H1 (cell line): ENCODE results near the gene MAPK8IP3. TPM values are rescaled to one million over a fixed set of nuclear protein-coding genes. Genes with fewer than 3 reads are reported as not detected.

Experiments used
- CTCF ChIA-PET: fragments of 300-600 bp; sonication (Branson Sonifier 250); formaldehyde crosslinking; loops from one replicate; lab custom pipeline; 2021; ENCODE audit not compliant: partially characterized antibody; lab: Charles Lee
- POLR2A ChIA-PET: fragments of 300-600 bp; sonication (Branson Sonifier 250); formaldehyde crosslinking; loops from one replicate; lab custom pipeline; 2021; ENCODE audit warnings: inconsistent platforms; ENCODE audit not compliant: partially characterized antibody; lab: Charles Lee
- DNase-seq, 2 experiments: peaks; one replicate each; pipeline versions ENCODE4 v3.0.0 to v3.0.0-alpha.2; 2010 to 2022; ENCODE audit warnings: low spot score in 2 of 2, low read depth in 1 of 2, mixed read lengths in 1 of 2
- FAIRE-seq: peaks from 2 replicates; lab custom pipeline; 2011; peaks lifted over from hg19 to GRCh38; lab: Jason Lieb, UNC
- H2AFZ ChIP-seq: 2 replicates; pipeline ENCODE4 v1.8.1; 2012; ENCODE audit warnings: low read length, inconsistent platforms
- H2AK5ac ChIP-seq: 2 replicates; pipeline ENCODE4 v1.6.1; 2013; ENCODE audit warnings: low read depth, low read length
- H2BK120ac ChIP-seq: replicated peaks from 2 replicates; pipeline ENCODE3; 2013; ENCODE audit warnings: low read depth, low read length, inconsistent platforms
- H2BK12ac ChIP-seq: 2 replicates; pipeline ENCODE4 v1.6.1; 2013; ENCODE audit warnings: low read depth, low read length
- H2BK15ac ChIP-seq: 2 replicates; pipeline ENCODE4 v1.6.1; 2013; ENCODE audit warnings: low read length
- H2BK20ac ChIP-seq: 2 replicates; pipeline ENCODE4 v1.6.1; 2013; ENCODE audit warnings: low read length
- H2BK5ac ChIP-seq: 2 replicates; pipeline ENCODE4 v1.6.1; 2013; ENCODE audit warnings: low read depth, low read length
- H3K14ac ChIP-seq: 2 replicates; pipeline ENCODE4 v1.6.1; 2013; ENCODE audit warnings: inconsistent platforms; ENCODE audit not compliant: insufficient read length
- H3K18ac ChIP-seq: 2 replicates; pipeline ENCODE4 v1.6.1; 2013; ENCODE audit warnings: low read length; ENCODE audit errors: extremely low read depth
- H3K23ac ChIP-seq: 2 replicates; pipeline ENCODE4 v1.6.1; 2013; ENCODE audit warnings: inconsistent platforms; ENCODE audit not compliant: insufficient read length
- H3K23me2 ChIP-seq: 2 replicates; pipeline ENCODE4 v1.6.1; 2013; ENCODE audit warnings: low read depth, low read length
- H3K27ac ChIP-seq: 2 replicates; pipeline ENCODE4 v1.6.1; 2011; ENCODE audit warnings: low read depth, low read length, inconsistent platforms
- H3K27me3 ChIP-seq, 4 experiments: replicated peaks in 1 of 4; 1 replicate in 1 of 4; 2 replicates in 3 of 4; pipeline versions ENCODE4 v1.6.1 to v1.8.1; 2011 to 2013; ENCODE audit warnings: low read length in 3 of 4, mild to moderate bottlenecking in 3 of 4, inconsistent platforms in 2 of 4, mixed read lengths in 2 of 4, moderate library complexity in 1 of 4; ENCODE audit not compliant: control insufficient read depth in 3 of 4, insufficient read depth in 3 of 4; ENCODE audit errors: extremely low read depth in 1 of 4
- H3K36me3 ChIP-seq, 4 experiments: 2 replicates each; pipeline versions ENCODE4 v1.6.1 to v1.8.1; 2011 to 2013; ENCODE audit warnings: mild to moderate bottlenecking in 4 of 4, low read length in 3 of 4, moderate library complexity in 2 of 4, control low read depth in 1 of 4, inconsistent platforms in 1 of 4; ENCODE audit not compliant: insufficient read depth in 4 of 4, control insufficient read depth in 2 of 4
- H3K4ac ChIP-seq: replicated peaks from 2 replicates; pipeline ENCODE3; 2013; ENCODE audit warnings: low read length, low read depth, mixed read lengths, inconsistent platforms; ENCODE audit not compliant: insufficient read length
- H3K4me1 ChIP-seq, 4 experiments: replicated peaks in 1 of 4; 1 replicate in 1 of 4; 2 replicates in 3 of 4; pipeline versions ENCODE4 v1.6.1 to v1.8.1; 2011 to 2013; ENCODE audit warnings: low read length in 3 of 4, inconsistent platforms in 2 of 4, mixed read lengths in 1 of 4; ENCODE audit not compliant: insufficient read depth in 4 of 4, control insufficient read depth in 3 of 4
- H3K4me2 ChIP-seq, 2 experiments: 2 replicates each; pipeline versions ENCODE4 v1.6.1 to v1.8.1; 2011 to 2013; ENCODE audit warnings: low read depth in 2 of 2, low read length in 2 of 2, control low read depth in 1 of 2, inconsistent platforms in 1 of 2, mild to moderate bottlenecking in 1 of 2; ENCODE audit not compliant: insufficient read depth in 1 of 2
- H3K4me3 ChIP-seq, 4 experiments: fragments of 200-600, 300-600 bp in 1 of 4; sonication (generic), shearing (Covaris generic), sonication (Bioruptor Twin) in 1 of 4; 2 replicates each; pipeline versions ENCODE4 v1.5.1 to v1.8.1; 2011 to 2016; ENCODE audit warnings: low read length in 4 of 4, low read depth in 3 of 4, control low read depth in 2 of 4, inconsistent platforms in 2 of 4, mild to moderate bottlenecking in 2 of 4, mixed read lengths in 1 of 4, moderate library complexity in 1 of 4; ENCODE audit not compliant: insufficient read depth in 2 of 4; ENCODE audit errors: extremely low read depth in 1 of 4
- H3K56ac ChIP-seq: replicated peaks from 2 replicates; pipeline ENCODE3; 2013; ENCODE audit warnings: low read depth, mild to moderate bottlenecking, mixed read lengths, low read length, inconsistent platforms; ENCODE audit not compliant: insufficient read length
- H3K79me1 ChIP-seq: 2 replicates; pipeline ENCODE4 v1.6.1; 2013; ENCODE audit warnings: low read depth, low read length, control low read depth
- H3K79me2 ChIP-seq, 2 experiments: 2 replicates each; pipeline versions ENCODE4 v1.6.1 to v1.8.1; 2012 to 2013; ENCODE audit warnings: low read length in 2 of 2, mild to moderate bottlenecking in 2 of 2, inconsistent platforms in 1 of 2; ENCODE audit not compliant: insufficient read depth in 2 of 2, control insufficient read depth in 1 of 2
- H3K9ac ChIP-seq, 4 experiments: replicated peaks in 1 of 4; 1 replicate in 1 of 4; 2 replicates in 3 of 4; pipeline versions ENCODE4 v1.6.1 to v1.8.1; 2011 to 2013; ENCODE audit warnings: low read depth in 3 of 4, low read length in 3 of 4, control low read depth in 2 of 4, mild to moderate bottlenecking in 2 of 4, moderate library complexity in 2 of 4, inconsistent platforms in 1 of 4; ENCODE audit errors: extremely low read depth in 1 of 4
- H3K9me3 ChIP-seq, 2 experiments: 2 replicates each; pipeline versions ENCODE4 v1.6.1 to v1.8.1; 2012 to 2013; ENCODE audit warnings: mild to moderate bottlenecking in 2 of 2, moderate library complexity in 2 of 2, control low read depth in 1 of 2, inconsistent platforms in 1 of 2, low read depth in 1 of 2, low read length in 1 of 2, mixed read lengths in 1 of 2; ENCODE audit not compliant: insufficient read depth in 2 of 2
- H4K20me1 ChIP-seq, 2 experiments: replicated peaks in 1 of 2; 2 replicates each; pipeline versions ENCODE3 to v1.8.1; 2011 to 2013; ENCODE audit warnings: inconsistent platforms in 2 of 2, low read length in 2 of 2, mild to moderate bottlenecking in 1 of 2; ENCODE audit not compliant: insufficient read depth in 2 of 2, control insufficient read depth in 1 of 2
- H4K5ac ChIP-seq: 2 replicates; pipeline ENCODE4 v1.6.1; 2013; ENCODE audit warnings: low read length, low read depth, mixed read lengths, inconsistent platforms; ENCODE audit not compliant: insufficient read length
- H4K8ac ChIP-seq: 2 replicates; pipeline ENCODE4 v1.8.0; 2013; ENCODE audit warnings: mild to moderate bottlenecking, moderate library complexity, low read length, inconsistent platforms; ENCODE audit not compliant: insufficient read depth; ENCODE audit errors: extremely low read depth
- H4K91ac ChIP-seq: replicated peaks from 2 replicates; pipeline ENCODE3; 2013; ENCODE audit warnings: low read length, mixed read lengths, inconsistent platforms; ENCODE audit not compliant: insufficient read length
- CEBPB ChIP-seq: IDR thresholded peaks from 2 replicates; pipeline ENCODE4 v1.6.1; 2012; ENCODE audit warnings: low read depth, low read length
- CHD2 ChIP-seq: IDR thresholded peaks from 2 replicates; pipeline ENCODE4 v1.6.1; 2012; ENCODE audit warnings: low read length, improper control_type of control experiment
- CTBP2 ChIP-seq: IDR thresholded peaks from 2 replicates; pipeline ENCODE4 v1.7.0; 2011; ENCODE audit warnings: borderline replicate concordance, mild to moderate bottlenecking, moderate library complexity, mixed read lengths, low read length; ENCODE audit not compliant: insufficient read depth, insufficient read length
- JUN ChIP-seq: IDR thresholded peaks from 2 replicates; pipeline ENCODE4 v1.6.1; 2011; ENCODE audit warnings: low read depth, mild to moderate bottlenecking, improper control_type of control experiment, low read length
- SP2 ChIP-seq: IDR thresholded peaks from 2 replicates; pipeline ENCODE4 v1.6.1; 2012; ENCODE audit warnings: mild to moderate bottlenecking, low read length, inconsistent platforms
- TAF7 ChIP-seq: optimal IDR thresholded peaks from 2 replicates; pipeline ENCODE3; 2011; ENCODE audit warnings: low read depth, mild to moderate bottlenecking, inconsistent platforms, low read length, moderate library complexity, borderline replicate concordance
- WGBS, 2 experiments: shearing (Covaris generic) in 1 of 2; methylation state at CpG; one replicate each; pipeline versions ENCODE4 v1.1.6 to v1.1.7; 2013 to 2015; ENCODE audit warnings: low lambda C conversion rate in 2 of 2, mixed read lengths in 2 of 2, inconsistent platforms in 1 of 2, low coverage in 1 of 2, missing lambda C conversion rate in 1 of 2; ENCODE audit not compliant: insufficient replicate concordance in 2 of 2, insufficient coverage in 1 of 2, insufficient read length in 1 of 2; ENCODE audit errors: extremely low coverage in 1 of 2, missing lambda C conversion rate in 1 of 2; 5-methylcytosine and 5-hydroxymethylcytosine counted together
- polyA plus RNA-seq, 7 experiments: library from polyadenylated mRNA; depleted of rRNA in 3 of 7; stranded (reverse) in 5 of 7; unstranded in 2 of 7; fragments of >200 nt in 5 of 7; fragments of 200-250 nt in 2 of 7; gene quantifications; 1 replicate in 5 of 7; 2 replicates in 1 of 7; 4 replicates in 1 of 7; pipeline versions ENCODE4 v1.2.1 to v1.2.3, GENCODE V29; 2011 to 2013; ENCODE audit warnings: missing spikeins in 2 of 7, mixed read lengths in 2 of 7
- total RNA-seq: library from RNA; stranded (reverse); fragmentation: NEBNext Ultra II Directional; extraction: Animal tissue kit (Norgen Biotek cat#: 25700); gene quantifications from 2 replicates; pipeline ENCODE4 v1.2.1, GENCODE V29; 2021

Gene MAPK8IP3
- total and polyA plus RNA-seq, 2 of the 8 experiments (the other 6 are each of a cell fraction or from before 2014, with no cell fraction given) = 16.9 to 43.4 TPM

DNA sequence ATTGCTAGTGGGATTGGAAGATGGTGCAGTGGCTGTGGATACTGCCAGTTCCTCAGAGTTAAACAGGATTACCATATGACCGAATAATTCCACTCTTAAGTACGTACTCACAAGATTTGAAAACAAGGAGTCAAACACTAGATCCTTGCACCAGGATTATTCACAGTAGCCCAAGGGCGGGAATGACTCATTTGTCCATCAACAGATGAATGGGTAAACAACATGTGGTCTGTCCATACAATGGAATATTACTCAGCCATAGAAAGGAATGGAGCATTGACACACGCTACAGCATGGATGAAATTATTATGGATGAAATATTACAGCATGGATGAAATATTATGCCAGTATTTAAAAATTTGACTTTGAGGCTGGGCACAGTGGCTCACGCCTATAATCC, 9.1 kb upstream of the MAPK8IP3 start:
- Histone ChIP-seq H4K8ac (no peak overlapping the region), H3K56ac (no peak overlapping the region), H2AK5ac (no peak overlapping the region), H2BK20ac (no peak overlapping the region), H3K79me2 (peaks cover 0 to 32% of the 10 kb centered on the region in 2 experiments; a peak in 2 of 4 replicates), H3K18ac (no peak overlapping the region), H2AFZ (no peak overlapping the region), H3K27ac (no peak overlapping the region), H3K4ac (no peak overlapping the region), H4K91ac (no peak overlapping the region), H3K9me3 (no peaks in the 10 kb centered on the region), H3K14ac (no peak overlapping the region), H4K20me1 (peaks cover 15 to 17% of the 10 kb centered on the region in 2 experiments), H2BK5ac (no peak overlapping the region), H3K79me1 (peaks cover 7% of the 10 kb centered on the region; the same call in 1 of the 2 replicates), H3K4me2 (no peak overlapping the region), H2BK12ac (no peak overlapping the region), H3K27me3 (no peaks in the 10 kb centered on the region), H2BK120ac (no peak overlapping the region), H3K9ac (no peak overlapping the region), H3K23me2 (no peaks in the 10 kb centered on the region; the same call in 1 of the 2 replicates), H2BK15ac (no peak overlapping the region), H3K4me1 (no peaks in the 10 kb centered on the region), H3K4me3 (no peak overlapping the region), H4K5ac (no peak overlapping the region), H3K36me3 (peaks cover 28 to 80% (median 75%) of the 10 kb centered on the region in 4 experiments), H3K23ac (no peak overlapping the region)
- DNase-seq (no peak), FAIRE-seq (no peak)
- 94% methylated on average over 5 of the region's 5 CpGs; no CpG with 5 or more reads in 1 of the 2 experiments for WGBS, 2 experiments
- ChIA-PET CTCF (interaction anchor here (1.3 to 1.5 kb wide), 2 partner anchors 9 to 27 kb away, joined by 5 to 7 read pairs; partner anchors contain the start of gene MAPK8IP3), POLR2A (interaction anchor here (1.4 kb wide), 1 partner anchor 12 kb away, joined by 8 read pairs; no protein-coding TSS in a partner anchor)
- TF ChIP-seq TAF7 = no peak
- no peak for TF ChIP-seq SP2
- no peak for TF ChIP-seq JUN
- no peak for TF ChIP-seq CTBP2
- no peak for TF ChIP-seq CEBPB
- TF ChIP-seq CHD2 = no peak
